BLaER1 treated with 17β-estradiol and CSF1 and Interleukin-3, amounts not matched to agents 10 nM and 100 nM (cell line): ENCODE results near the gene ZDHHC9.

Source experiments
- H3K27ac ChIP-seq, 11 experiments: shearing (Covaris generic); formaldehyde crosslinking; 2 replicates each; pipeline ENCODE4 v1.8.1; 2022
- H3K27me3 ChIP-seq, 11 experiments: shearing (Covaris generic); formaldehyde crosslinking; 2 replicates each; pipeline ENCODE4 v1.8.1; 2022
- H3K36me3 ChIP-seq, 11 experiments: shearing (Covaris generic); formaldehyde crosslinking; 2 replicates each; pipeline ENCODE4 v1.8.1; 2022
- H3K4me1 ChIP-seq, 10 experiments: shearing (Covaris generic); formaldehyde crosslinking; 2 replicates each; pipeline ENCODE4 v1.8.1; 2022
- H3K4me2 ChIP-seq, 11 experiments: shearing (Covaris generic); formaldehyde crosslinking; 2 replicates each; pipeline ENCODE4 v1.8.1; 2022
- H3K4me3 ChIP-seq, 10 experiments: shearing (Covaris generic); formaldehyde crosslinking; 2 replicates each; pipeline ENCODE4 v1.8.1; 2022
- H3K9ac ChIP-seq, 11 experiments: shearing (Covaris generic); formaldehyde crosslinking; 2 replicates each; pipeline ENCODE4 v1.8.1; 2022
- H3K9me3 ChIP-seq, 11 experiments: shearing (Covaris generic); formaldehyde crosslinking; replicated peaks in 1 of 11; 2 replicates each; pipeline ENCODE4 v1.8.1; 2022
- H4K20me1 ChIP-seq, 11 experiments: shearing (Covaris generic); formaldehyde crosslinking; 2 replicates each; pipeline ENCODE4 v1.8.1; 2022
- Cebpa-rat ChIP-seq, 11 experiments: shearing (Covaris generic); IDR thresholded peaks; 2 replicates each; pipeline ENCODE4 v1.8.1; 2022

The ZDHHC9 gene

DNA sequence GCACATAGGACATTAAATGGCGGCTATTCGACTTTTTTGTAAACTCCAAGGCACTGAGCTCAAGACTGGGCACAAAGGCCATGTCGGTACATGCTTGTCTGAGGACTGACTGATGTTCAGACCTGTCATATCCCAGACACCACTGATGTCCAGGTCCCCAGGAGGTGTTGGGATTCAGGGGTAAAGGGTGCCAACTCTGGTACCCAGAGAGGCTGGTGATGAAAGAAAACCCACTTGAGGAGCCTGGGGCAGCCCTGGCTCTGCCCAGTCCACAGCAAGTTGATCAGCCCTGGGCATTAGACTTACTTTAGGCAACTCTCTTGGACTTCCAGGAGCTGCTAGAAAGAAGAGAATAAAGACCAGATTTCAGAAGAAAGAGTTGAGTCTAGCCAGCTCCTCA, 45.2 kb downstream of the ZDHHC9 start:
- TF ChIP-seq Cebpa-rat (IDR thresholded peaks at IDR 0.05): no peak
- no peak overlapping the region for H3K4me3 ChIP-seq

DNA sequence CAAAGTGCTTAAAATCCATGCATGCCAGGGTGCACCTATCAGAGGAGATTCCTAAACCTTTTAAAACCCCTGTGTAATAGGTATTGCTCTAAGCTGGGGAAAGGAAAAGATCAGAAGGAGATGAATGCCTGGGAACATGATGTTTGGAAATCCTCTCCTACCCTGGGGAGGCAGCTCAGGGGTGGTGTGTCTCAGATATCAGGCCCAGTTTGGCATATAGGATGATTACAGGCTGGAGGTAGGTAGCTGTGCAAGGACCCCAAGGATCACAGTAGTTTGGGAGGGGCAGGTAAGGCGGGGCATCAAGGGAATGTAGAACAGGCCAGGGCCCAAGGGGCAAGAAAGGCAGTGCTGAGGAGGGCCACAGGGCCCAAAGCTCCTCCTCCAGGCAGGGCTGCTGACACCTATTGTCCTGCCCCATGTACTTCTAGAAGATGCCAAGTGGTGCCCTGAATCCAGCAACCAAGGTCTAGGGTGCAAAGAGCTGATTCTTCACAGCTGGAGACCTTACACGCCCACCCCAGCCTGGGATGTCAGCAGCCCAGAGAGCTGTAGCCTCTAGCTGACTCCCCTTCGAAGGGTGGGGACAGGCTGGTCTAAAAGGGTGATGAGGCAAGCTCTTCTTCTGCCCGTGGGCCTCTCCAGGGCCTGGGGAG, 46.3 kb downstream of the ZDHHC9 start:
- peaks cover 19 to 69% (median 52%) of the 10 kb centered on the region in 11 experiments; a peak in 21 of 22 replicates for H4K20me1 ChIP-seq
- no peaks in the 10 kb centered on the region for H3K9me3 ChIP-seq
- H3K36me3 ChIP-seq: peaks cover 44 to 62% (median 55%) of the 10 kb centered on the region in 11 experiments
- H3K9ac ChIP-seq: no peak overlapping the region
- peak overlapping the region in 2 of 11 experiments; percentile 15 to 26; a peak in 3 of 22 replicates for H3K4me2 ChIP-seq
- TF ChIP-seq Cebpa-rat (IDR thresholded peaks at IDR 0.05): no peak
- no peak overlapping the region for H3K4me3 ChIP-seq
- no peak overlapping the region for H3K27ac ChIP-seq
- H3K27me3 ChIP-seq: peaks cover 40 to 90% (median 69%) of the 10 kb centered on the region in 11 experiments
- peaks cover 0 to 50% (median 15%) of the 10 kb centered on the region in 10 experiments; a peak in 11 of 20 replicates for H3K4me1 ChIP-seq

More for the DNA sequence above, 45.2 kb downstream of the ZDHHC9 start:
- peaks cover 48 to 92% (median 76%) of the 10 kb centered on the region in 11 experiments for H3K27me3 ChIP-seq
- H3K36me3 ChIP-seq: peaks cover 34 to 51% (median 45%) of the 10 kb centered on the region in 11 experiments
- H3K9me3 ChIP-seq: no peaks in the 10 kb centered on the region
- peak overlapping the region in 4 of 11 experiments; percentile 13 to 36 (median 22); a peak in 4 of 22 replicates for H3K27ac ChIP-seq
- H3K4me1 ChIP-seq: peaks cover 0 to 46% (median 15%) of the 10 kb centered on the region in 10 experiments; a peak in 11 of 20 replicates
- H4K20me1 ChIP-seq: peaks cover 9 to 59% (median 41%) of the 10 kb centered on the region in 11 experiments; a peak in 21 of 22 replicates
- peak overlapping the region in 5 of 11 experiments; percentile 19 to 47 (median 26); a peak in 8 of 22 replicates for H3K4me2 ChIP-seq
- no peak overlapping the region for H3K9ac ChIP-seq

DNA sequence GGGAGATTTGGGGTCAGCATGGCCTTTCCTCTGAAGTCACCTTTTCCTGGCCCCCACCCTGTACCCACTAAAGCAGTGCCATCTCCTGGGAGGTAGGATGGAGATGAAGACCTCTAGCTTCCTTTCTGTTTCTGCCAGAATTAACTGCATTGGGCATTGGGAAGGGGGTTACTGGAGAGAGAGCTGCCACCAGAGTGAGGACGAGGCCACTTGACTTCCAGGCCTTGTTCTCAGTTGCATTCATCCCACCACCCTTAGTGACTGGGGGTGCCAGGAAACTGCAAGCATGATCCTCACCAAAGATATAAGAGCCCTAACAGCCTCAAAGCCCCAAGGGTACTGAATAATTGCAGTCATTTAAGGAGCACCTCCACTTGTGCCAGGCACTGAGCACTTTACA, 48.1 kb downstream of the ZDHHC9 start:
- TF ChIP-seq Cebpa-rat (IDR thresholded peaks at IDR 0.05): no peak
- Histone ChIP-seq H4K20me1 (peaks cover 23 to 87% (median 70%) of the 10 kb centered on the region in 11 experiments; a peak in 21 of 22 replicates), H3K36me3 (peaks cover 62 to 80% (median 73%) of the 10 kb centered on the region in 11 experiments), H3K27me3 (peaks cover 37 to 98% (median 77%) of the 10 kb centered on the region in 11 experiments), H3K9me3 (no peaks in the 10 kb centered on the region), H3K4me3 (no peak overlapping the region), H3K4me2 (no peak overlapping the region), H3K9ac (0 out of 22 replicates have a peak overlapping the region, but pooled peaks of 1 of the 11 experiments have one; percentile 10), H3K27ac (no peak overlapping the region), H3K4me1 (peaks cover 0 to 50% (median 15%) of the 10 kb centered on the region in 10 experiments; a peak in 11 of 20 replicates)

DNA sequence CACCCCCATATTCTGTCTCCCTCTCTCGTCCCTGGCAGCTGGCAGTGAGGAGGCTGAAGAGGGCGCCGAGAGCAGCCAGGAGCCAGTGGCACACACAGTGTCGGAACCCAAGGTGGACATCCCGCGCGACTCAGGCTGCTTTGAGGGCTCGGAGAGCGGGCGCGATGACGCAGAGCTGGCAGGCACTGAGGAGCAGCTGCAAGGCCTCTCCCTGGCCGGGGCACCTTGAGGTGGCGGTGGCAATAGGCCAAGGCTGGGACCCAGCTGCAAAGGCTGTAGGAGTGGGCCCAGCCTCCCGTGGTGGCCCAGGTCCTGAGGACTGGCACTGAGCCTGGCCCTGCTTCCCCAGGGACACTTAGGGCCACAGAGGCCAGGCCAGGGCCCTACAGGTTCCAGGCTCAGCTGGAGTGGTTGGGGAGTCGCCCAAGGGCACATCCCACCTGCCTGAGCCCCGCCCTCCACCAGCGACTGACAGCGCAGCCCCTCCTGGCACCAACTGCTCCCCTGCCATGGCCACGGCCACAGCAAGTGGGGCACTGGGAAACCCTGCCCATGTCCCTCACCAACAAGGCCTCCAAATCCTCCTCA, 50.0 kb downstream of the ZDHHC9 start:
- Histone ChIP-seq H3K4me1 (peaks cover 0 to 42% (median 12%) of the 10 kb centered on the region in 10 experiments; a peak in 11 of 20 replicates), H3K9ac (peak overlapping the region in 1 of 11 experiments; percentile 31; a peak in 1 of 22 replicates), H3K36me3 (peaks cover 79 to 98% (median 92%) of the 10 kb centered on the region in 11 experiments), H3K4me2 (0 out of 22 replicates have a peak overlapping the region, but pooled peaks of 1 of the 11 experiments have one; percentile 1), H3K27me3 (peaks cover 21 to 96% (median 74%) of the 10 kb centered on the region in 11 experiments), H3K9me3 (no peaks in the 10 kb centered on the region), H3K4me3 (no peak overlapping the region), H4K20me1 (peaks cover 23 to 100% (median 89%) of the 10 kb centered on the region in 11 experiments; a peak in 21 of 22 replicates), H3K27ac (no peak overlapping the region; a peak in 2 of 22 replicates)
- no peak for TF ChIP-seq Cebpa-rat (IDR thresholded peaks at IDR 0.05)

DNA sequence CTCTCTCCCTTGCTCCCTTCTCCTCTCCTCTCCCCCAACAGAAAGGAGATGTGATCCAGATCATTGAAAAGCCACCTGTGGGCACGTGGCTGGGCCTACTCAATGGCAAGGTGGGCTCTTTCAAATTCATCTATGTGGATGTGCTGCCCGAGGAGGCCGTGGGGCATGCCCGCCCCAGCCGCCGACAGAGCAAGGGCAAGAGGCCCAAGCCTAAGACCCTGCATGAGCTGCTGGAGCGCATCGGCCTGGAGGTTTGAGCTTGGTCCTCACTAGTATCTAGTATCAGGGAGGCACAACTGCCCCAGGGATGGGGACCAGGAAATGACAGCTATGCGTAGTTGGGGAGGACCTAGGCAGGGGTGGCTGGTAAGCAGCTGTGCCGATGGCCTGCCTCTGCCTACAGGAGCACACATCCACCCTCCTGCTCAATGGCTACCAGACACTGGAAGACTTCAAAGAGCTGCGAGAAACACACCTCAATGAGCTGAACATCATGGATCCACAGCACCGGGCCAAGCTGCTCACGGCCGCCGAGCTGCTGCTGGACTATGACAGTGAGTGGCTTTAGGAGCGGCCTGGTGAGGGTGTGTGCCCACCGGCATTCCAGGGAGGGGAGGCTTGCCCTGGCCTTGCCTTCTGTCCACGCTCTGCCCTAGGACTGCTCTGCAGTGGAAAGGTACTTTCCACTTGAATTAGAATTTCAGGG, 50.9 kb downstream of the ZDHHC9 start:
- Histone ChIP-seq H3K4me2 (no peak overlapping the region), H3K4me3 (no peak overlapping the region), H3K9ac (no peak overlapping the region; a peak in 1 of 22 replicates), H4K20me1 (peaks cover 23 to 98% (median 90%) of the 10 kb centered on the region in 11 experiments; a peak in 21 of 22 replicates), H3K4me1 (peaks cover under 1 to 34% (median 6%) of the 10 kb centered on the region in 10 experiments; a peak in 17 of 20 replicates), H3K9me3 (no peaks in the 10 kb centered on the region), H3K27ac (no peak overlapping the region), H3K27me3 (peaks cover 14 to 87% (median 64%) of the 10 kb centered on the region in 11 experiments), H3K36me3 (peaks cover 74 to 99% (median 97%) of the 10 kb centered on the region in 11 experiments)
- TF ChIP-seq Cebpa-rat (IDR thresholded peaks at IDR 0.05): no peak

DNA sequence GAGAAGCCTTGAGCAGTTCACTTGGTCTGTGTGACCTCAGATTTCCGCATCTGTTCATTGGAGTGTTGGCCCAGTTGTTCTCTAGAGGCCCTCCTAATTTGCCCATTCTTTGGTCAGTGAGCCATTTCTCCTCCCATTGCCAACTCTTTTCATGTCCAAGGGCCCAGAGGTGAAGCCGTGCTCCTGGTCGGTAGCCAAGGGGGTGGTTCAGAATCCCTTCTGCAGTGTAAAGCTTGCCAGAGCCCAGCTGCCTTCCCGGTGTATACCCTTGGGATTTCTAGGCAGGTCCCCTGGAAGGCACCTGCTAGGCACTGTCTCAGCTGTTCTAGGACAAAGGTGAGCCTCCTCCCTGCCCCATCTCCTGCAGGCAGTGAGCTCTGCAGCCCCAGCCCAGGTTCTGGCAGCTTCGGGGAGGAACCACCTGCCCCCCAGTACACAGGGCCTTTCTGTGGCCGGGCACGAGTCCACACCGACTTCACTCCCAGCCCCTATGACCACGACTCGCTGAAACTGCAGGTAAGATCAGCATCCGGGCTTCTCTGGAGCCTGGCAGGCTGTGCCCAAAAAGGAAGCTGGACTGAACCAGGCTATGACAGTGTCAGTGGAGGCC, 51.6 kb downstream of the ZDHHC9 start:
- Histone ChIP-seq H4K20me1 (peaks cover 21 to 98% (median 90%) of the 10 kb centered on the region in 11 experiments; a peak in 21 of 22 replicates), H3K4me2 (no peak overlapping the region), H3K4me3 (no peak overlapping the region), H3K4me1 (peaks cover 7 to 34% (median 11%) of the 10 kb centered on the region in 10 experiments; a peak in 19 of 20 replicates), H3K36me3 (peaks cover 78 to 99% (median 95%) of the 10 kb centered on the region in 11 experiments), H3K27ac (no peak overlapping the region), H3K9me3 (no peaks in the 10 kb centered on the region), H3K9ac (no peak overlapping the region), H3K27me3 (peaks cover 8 to 87% (median 63%) of the 10 kb centered on the region in 11 experiments)
- no peak for TF ChIP-seq Cebpa-rat (IDR thresholded peaks at IDR 0.05)

DNA sequence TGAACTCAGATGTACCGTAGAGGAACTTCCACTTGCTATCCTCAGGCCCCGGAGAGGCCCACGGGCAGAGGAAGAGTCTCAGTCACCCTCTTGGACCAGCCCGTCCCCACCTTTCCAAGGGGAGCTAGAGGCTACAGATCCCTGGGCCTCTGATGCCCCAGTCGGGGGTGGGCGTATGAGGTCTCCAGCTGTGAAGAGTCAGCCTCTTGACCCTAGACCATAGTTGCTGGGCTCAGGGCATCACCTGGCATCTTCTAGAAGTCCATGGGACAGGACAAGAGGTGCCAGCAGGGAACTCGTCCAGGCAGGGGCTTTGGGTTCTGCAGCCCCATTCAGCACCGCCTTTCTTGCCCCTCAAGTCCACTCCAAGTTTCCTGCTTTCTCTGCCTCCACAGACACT, 52.4 kb downstream of the ZDHHC9 start:
- H3K27ac ChIP-seq: no peak overlapping the region; a peak in 1 of 22 replicates
- TF ChIP-seq Cebpa-rat (IDR thresholded peaks at IDR 0.05): no peak
- no peak overlapping the region for H3K9ac ChIP-seq
- peaks cover 29 to 99% (median 96%) of the 10 kb centered on the region in 11 experiments; a peak in 21 of 22 replicates for H4K20me1 ChIP-seq
- H3K4me1 ChIP-seq: peaks cover 15 to 41% (median 18%) of the 10 kb centered on the region in 10 experiments; a peak in 19 of 20 replicates
- no peak overlapping the region for H3K4me2 ChIP-seq
- no peak overlapping the region for H3K4me3 ChIP-seq
- H3K9me3 ChIP-seq: no peaks in the 10 kb centered on the region
- peaks cover 3 to 86% (median 59%) of the 10 kb centered on the region in 11 experiments for H3K27me3 ChIP-seq
- H3K36me3 ChIP-seq: peaks cover 76 to 96% (median 90%) of the 10 kb centered on the region in 11 experiments

DNA sequence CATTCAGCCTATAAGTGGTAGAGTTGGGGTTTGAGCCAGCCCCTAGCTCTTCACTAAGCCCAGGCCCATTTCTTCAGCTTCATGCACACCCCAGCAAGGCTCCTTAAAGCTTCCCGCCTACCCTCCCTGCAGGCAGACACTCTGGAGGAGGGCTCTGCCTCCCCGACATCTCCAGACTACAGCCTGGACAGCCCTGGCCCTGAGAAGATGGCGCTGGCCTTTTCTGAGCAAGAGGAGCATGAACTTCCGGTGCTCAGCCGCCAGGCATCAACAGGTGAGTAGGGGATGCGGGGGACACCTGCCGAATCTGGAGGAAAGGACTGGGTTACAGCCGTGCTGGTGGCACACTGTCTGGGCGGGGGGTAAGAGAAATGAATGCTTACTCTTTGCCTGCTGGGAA, 52.9 kb downstream of the ZDHHC9 start:
- Histone ChIP-seq H3K4me2 (no peak overlapping the region), H3K27me3 (peaks cover 0 to 86% (median 55%) of the 10 kb centered on the region in 11 experiments; a peak in 21 of 22 replicates), H3K9ac (no peak overlapping the region), H3K36me3 (peaks cover 75 to 91% (median 86%) of the 10 kb centered on the region in 11 experiments), H3K9me3 (no peaks in the 10 kb centered on the region), H4K20me1 (peaks cover 34 to 100% (median 98%) of the 10 kb centered on the region in 11 experiments; a peak in 21 of 22 replicates), H3K27ac (no peak overlapping the region), H3K4me3 (no peak overlapping the region), H3K4me1 (peaks cover 20 to 46% (median 23%) of the 10 kb centered on the region in 10 experiments)
- TF ChIP-seq Cebpa-rat (IDR thresholded peaks at IDR 0.05): no peak
